BLaER1 treated with 17β-estradiol and CSF1 and Interleukin-3, amounts not matched to agents 10 nM and 100 nM (cell line): ENCODE data around the gene PCNX2.
"Not testable (repeated sequence)": the region's sequence is repeated elsewhere in the genome, so short reads cannot be mapped to it uniquely, and the experiment has no call there.

Experiments used
- H3K27ac ChIP-seq, 11 experiments: shearing (Covaris generic); formaldehyde crosslinking; 2 replicates each; pipeline ENCODE4 v1.8.1; 2022
- H3K27me3 ChIP-seq, 11 experiments: shearing (Covaris generic); formaldehyde crosslinking; 2 replicates each; pipeline ENCODE4 v1.8.1; 2022
- H3K36me3 ChIP-seq, 11 experiments: shearing (Covaris generic); formaldehyde crosslinking; 2 replicates each; pipeline ENCODE4 v1.8.1; 2022
- H3K4me1 ChIP-seq, 10 experiments: shearing (Covaris generic); formaldehyde crosslinking; 2 replicates each; pipeline ENCODE4 v1.8.1; 2022
- H3K4me2 ChIP-seq, 11 experiments: shearing (Covaris generic); formaldehyde crosslinking; 2 replicates each; pipeline ENCODE4 v1.8.1; 2022
- H3K4me3 ChIP-seq, 10 experiments: shearing (Covaris generic); formaldehyde crosslinking; 2 replicates each; pipeline ENCODE4 v1.8.1; 2022
- H3K9ac ChIP-seq, 11 experiments: shearing (Covaris generic); formaldehyde crosslinking; 2 replicates each; pipeline ENCODE4 v1.8.1; 2022
- H3K9me3 ChIP-seq, 11 experiments: shearing (Covaris generic); formaldehyde crosslinking; replicated peaks in 1 of 11; 2 replicates each; pipeline ENCODE4 v1.8.1; 2022
- H4K20me1 ChIP-seq, 11 experiments: shearing (Covaris generic); formaldehyde crosslinking; 2 replicates each; pipeline ENCODE4 v1.8.1; 2022
- Cebpa-rat ChIP-seq, 11 experiments: shearing (Covaris generic); IDR thresholded peaks; 2 replicates each; pipeline ENCODE4 v1.8.1; 2022

PCNX2 gene

DNA sequence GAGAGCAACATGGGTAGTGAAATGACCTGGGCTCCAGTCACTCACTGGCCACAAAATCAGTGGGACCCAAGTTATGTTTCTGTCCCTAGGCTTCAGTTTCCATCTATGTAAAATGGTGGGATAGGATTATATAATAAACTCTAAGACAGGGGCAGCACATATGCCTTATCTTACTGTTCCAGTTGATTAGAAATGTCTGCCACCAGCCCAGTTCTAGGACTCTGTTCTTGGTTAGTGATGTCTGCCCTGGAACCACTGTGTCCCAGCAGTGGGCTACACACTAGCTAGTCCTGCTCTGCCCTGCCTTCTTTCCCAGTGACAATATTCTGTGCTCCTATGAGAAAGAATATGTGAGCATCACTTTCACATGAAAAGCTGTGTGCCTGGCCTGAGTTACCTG lies 138.3 kb downstream of the PCNX2 start:
- Histone ChIP-seq H3K27ac (no peak overlapping the region), H3K4me2 (no peak overlapping the region), H3K9ac (no peak overlapping the region), H3K9me3 (no peaks in the 10 kb centered on the region), H3K36me3 (peaks cover 0 to 19% (median 0%) of the 10 kb centered on the region in 11 experiments; a peak in 4 of 22 replicates), H4K20me1 (no peaks in the 10 kb centered on the region), H3K4me3 (no peak overlapping the region), H3K27me3 (no peaks in the 10 kb centered on the region), H3K4me1 (peaks cover 0 to 19% (median 0%) of the 10 kb centered on the region in 10 experiments; a peak in 3 of 20 replicates)
- no peak for TF ChIP-seq Cebpa-rat (IDR thresholded peaks at IDR 0.05)

DNA sequence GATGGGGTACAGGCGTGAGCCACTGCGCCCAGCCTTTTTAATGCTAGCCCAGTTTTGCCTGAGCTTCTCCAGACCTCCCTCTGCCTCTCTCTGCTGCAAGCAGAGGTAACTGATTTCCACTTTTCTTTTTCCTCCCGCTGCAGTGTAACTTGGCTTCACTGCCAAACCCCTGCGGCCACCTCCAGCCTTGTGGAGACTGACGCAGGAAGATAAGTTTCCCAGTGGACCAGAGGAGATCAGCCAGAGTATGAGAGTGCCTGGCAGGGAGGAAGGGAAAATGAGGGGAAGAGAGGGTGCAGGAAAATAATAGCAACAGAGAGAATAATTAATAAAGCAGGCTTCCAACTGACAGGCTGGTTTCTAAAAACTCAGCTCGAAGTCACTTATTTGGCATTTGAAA lies 143.7 kb downstream of the PCNX2 start:
- Histone ChIP-seq H4K20me1 (no peaks in the 10 kb centered on the region), H3K27me3 (no peaks in the 10 kb centered on the region), H3K4me1 (peaks cover 0 to 12% (median 0%) of the 10 kb centered on the region in 10 experiments; a peak in 2 of 20 replicates), H3K4me2 (no peak overlapping the region), H3K9ac (no peak overlapping the region), H3K27ac (no peak overlapping the region), H3K4me3 (no peak overlapping the region), H3K36me3 (no peaks in the 10 kb centered on the region; a peak in 1 of 22 replicates), H3K9me3 (no peaks in the 10 kb centered on the region)
- no peak for TF ChIP-seq Cebpa-rat (IDR thresholded peaks at IDR 0.05)

DNA sequence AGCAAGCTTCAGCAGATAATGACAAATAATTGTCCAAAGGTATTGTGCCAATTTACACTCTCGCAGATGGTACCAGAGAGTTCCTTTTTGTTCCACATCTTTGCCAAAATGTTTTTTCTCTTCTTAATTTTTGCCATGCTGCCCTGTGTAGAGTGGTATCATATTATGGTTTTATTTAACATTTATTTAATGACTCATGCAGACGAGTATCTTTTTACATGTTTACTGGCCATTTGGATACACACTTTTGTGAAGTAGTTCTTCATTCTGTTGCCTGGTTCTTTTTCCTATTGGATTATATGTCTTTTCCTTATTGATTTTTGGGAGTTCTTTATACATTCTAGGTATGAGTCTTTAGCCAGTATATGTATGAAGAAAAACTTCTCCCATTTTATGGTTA lies 151.1 kb downstream of the PCNX2 start:
- TF ChIP-seq Cebpa-rat (IDR thresholded peaks at IDR 0.05) = no peak
- H3K36me3 ChIP-seq = peaks cover 0 to 4% (median 0%) of the 10 kb centered on the region in 11 experiments; a peak in 1 of 22 replicates
- H3K9me3 ChIP-seq = no peaks in the 10 kb centered on the region
- H3K4me1 ChIP-seq = no peaks in the 10 kb centered on the region; a peak in 2 of 20 replicates
- no peaks in the 10 kb centered on the region for H4K20me1 ChIP-seq
- no peaks in the 10 kb centered on the region for H3K27me3 ChIP-seq
- no peak overlapping the region for H3K9ac ChIP-seq
- H3K27ac ChIP-seq = no peak overlapping the region
- no peak overlapping the region for H3K4me2 ChIP-seq
- no peak overlapping the region for H3K4me3 ChIP-seq

DNA sequence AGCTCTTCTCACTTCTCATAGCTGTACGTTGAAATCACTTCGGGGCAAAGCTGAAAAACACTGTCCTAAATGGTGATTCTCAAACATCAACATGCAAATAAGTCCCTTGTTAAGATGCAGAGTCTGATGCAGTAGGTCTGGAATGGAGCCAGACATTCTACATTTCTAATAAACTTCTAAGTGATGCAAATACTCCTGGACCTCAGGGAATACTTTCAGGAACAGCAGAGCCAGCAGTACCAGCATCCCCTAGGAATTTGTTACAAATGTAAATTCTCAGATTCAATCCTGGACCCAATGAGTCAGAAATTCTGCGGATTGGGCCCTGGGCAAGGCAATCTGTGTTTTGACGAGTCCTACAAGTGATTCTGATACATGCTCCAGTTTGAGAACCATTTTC lies 152.3 kb downstream of the PCNX2 start:
- no peak overlapping the region for H3K9ac ChIP-seq
- no peak overlapping the region for H3K4me2 ChIP-seq
- H3K4me3 ChIP-seq = no peak overlapping the region
- H3K27ac ChIP-seq = no peak overlapping the region
- H3K36me3 ChIP-seq = peaks cover 0 to 4% (median 0%) of the 10 kb centered on the region in 11 experiments; a peak in 1 of 22 replicates
- TF ChIP-seq Cebpa-rat (IDR thresholded peaks at IDR 0.05) = no peak
- no peaks in the 10 kb centered on the region for H3K9me3 ChIP-seq
- no peaks in the 10 kb centered on the region; a peak in 2 of 20 replicates for H3K4me1 ChIP-seq
- H3K27me3 ChIP-seq = 0 out of 22 replicates have a peak, but pooled peaks cover 0 to 10% (median 0%) of the 10 kb centered on the region in 11 experiments
- H4K20me1 ChIP-seq = no peaks in the 10 kb centered on the region

DNA sequence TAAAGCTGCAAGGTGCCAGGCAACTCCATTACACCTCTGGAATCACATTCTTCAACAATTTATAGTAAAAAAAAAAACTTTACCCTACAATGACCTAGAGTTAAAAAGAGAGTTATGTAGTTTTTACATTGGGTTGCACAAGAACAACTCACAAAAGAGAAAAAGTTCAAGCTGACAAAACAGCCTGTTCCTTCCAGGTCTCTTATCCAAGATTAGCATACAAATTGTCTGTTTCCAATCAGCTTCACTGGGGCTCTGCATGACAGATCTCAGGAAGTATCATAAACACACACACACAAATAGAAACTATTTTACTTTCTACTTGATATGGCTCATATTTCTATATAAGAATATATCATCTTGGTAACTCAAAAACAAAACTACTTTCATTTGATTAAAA lies 154.6 kb downstream of the PCNX2 start:
- Histone ChIP-seq H3K4me3 (no peak overlapping the region), H3K27me3 (0 out of 22 replicates have a peak, but pooled peaks cover 0 to 12% (median 0%) of the 10 kb centered on the region in 11 experiments), H3K27ac (no peak overlapping the region), H3K36me3 (peaks cover 0 to 12% (median 0%) of the 10 kb centered on the region in 11 experiments; a peak in 1 of 22 replicates), H3K9ac (no peak overlapping the region), H3K9me3 (no peaks in the 10 kb centered on the region), H3K4me1 (no peaks in the 10 kb centered on the region; a peak in 2 of 20 replicates), H3K4me2 (peak overlapping the region in 1 of 11 experiments; percentile 1; a peak in 2 of 22 replicates), H4K20me1 (no peaks in the 10 kb centered on the region)
- no peak for TF ChIP-seq Cebpa-rat (IDR thresholded peaks at IDR 0.05)

DNA sequence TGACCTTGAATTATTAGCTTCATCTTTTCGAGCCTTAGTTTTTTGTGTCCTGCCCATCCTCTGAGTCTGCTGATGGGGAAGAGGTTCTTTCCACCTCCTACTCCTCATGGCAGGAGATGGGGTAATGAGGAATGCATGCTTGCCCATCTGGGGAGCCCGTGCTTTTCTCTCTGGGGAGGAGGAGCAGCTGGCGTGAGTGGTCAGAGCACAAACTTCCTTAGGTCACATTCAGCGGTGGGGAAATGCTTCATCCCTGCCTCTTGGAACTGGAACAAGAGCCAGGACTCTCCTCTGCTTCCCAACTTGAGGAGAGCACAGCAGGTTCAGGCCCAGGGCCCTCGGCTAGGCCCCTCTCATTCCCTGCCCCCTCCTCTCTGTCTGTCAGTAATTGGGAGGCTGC lies 155.0 kb downstream of the PCNX2 start:
- Histone ChIP-seq H3K27me3 (0 out of 22 replicates have a peak, but pooled peaks cover 0 to 12% (median 0%) of the 10 kb centered on the region in 11 experiments), H3K36me3 (peaks cover 0 to 8% (median 0%) of the 10 kb centered on the region in 11 experiments; a peak in 1 of 22 replicates), H3K27ac (no peak overlapping the region), H3K4me2 (no peak overlapping the region; a peak in 1 of 22 replicates), H3K9me3 (no peaks in the 10 kb centered on the region), H3K4me1 (no peaks in the 10 kb centered on the region; a peak in 2 of 20 replicates), H3K4me3 (no peak overlapping the region), H3K9ac (no peak overlapping the region), H4K20me1 (no peaks in the 10 kb centered on the region)
- TF ChIP-seq Cebpa-rat (IDR thresholded peaks at IDR 0.05) = no peak

DNA sequence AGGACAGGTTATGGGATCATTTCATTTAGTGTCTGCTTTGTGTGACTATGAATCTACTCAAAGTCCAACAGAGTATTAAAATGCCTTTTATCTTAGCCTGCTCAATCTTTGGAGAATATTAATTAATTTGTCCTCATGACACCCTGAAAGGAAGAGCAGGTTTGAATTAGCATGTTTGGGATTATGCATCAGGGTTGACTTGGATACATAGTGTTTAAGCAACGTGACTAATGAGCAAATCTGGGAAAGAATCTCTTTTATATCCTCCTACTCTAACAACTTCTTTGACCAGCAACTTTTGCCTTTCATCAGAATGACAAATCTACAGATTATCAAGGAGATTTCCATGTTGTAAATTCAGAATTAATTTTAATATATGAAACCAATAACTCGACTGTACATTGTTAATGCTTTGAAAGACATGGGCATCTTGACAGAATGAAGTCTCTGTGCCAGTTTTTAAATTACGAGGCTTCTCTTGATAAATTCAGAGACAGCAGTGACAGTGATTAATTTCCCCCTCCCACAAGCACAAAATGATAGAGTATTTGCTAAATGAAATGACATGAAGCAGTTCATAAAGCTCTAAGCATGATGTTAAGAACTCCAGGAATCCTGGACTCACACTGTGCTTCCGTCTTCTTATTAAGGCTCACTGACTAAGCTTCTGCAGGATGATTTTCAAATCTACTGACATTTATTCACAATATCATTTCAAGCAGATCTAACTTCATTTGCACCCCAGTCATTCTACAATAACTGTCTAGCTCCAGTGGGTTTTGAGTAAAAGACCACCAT lies 156.5 kb downstream of the PCNX2 start:
- Histone ChIP-seq H3K27ac (no peak overlapping the region), H3K36me3 (peaks cover 0 to 8% (median 0%) of the 10 kb centered on the region in 11 experiments; a peak in 1 of 22 replicates), H4K20me1 (no peaks in the 10 kb centered on the region), H3K9ac (no peak overlapping the region), H3K4me3 (no peak overlapping the region), H3K27me3 (0 out of 22 replicates have a peak, but pooled peaks cover 0 to 12% (median 0%) of the 10 kb centered on the region in 11 experiments), H3K4me2 (no peak overlapping the region; a peak in 1 of 22 replicates), H3K9me3 (no peaks in the 10 kb centered on the region), H3K4me1 (no peaks in the 10 kb centered on the region; a peak in 2 of 20 replicates)
- no peak for TF ChIP-seq Cebpa-rat (IDR thresholded peaks at IDR 0.05)

DNA sequence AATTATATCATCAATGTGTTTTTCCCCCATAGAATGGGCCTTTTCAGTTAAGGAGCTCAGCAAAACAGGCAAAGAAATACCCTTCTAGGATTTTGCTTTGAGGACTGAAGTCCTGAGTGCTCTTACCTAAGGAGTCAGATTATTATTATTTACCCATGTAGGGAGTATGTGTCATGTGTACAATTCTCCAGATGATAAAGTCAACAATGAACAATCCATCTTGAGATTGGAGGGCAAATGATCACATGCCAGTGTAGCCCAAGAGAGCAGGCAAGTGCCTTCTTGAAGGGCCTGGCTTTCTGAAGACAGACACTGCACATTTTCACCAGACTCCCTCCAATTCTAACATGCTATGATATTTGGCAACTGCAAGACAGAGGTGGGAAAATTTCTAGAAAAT lies 159.7 kb downstream of the PCNX2 start:
- Histone ChIP-seq H3K36me3 (peaks cover 0 to 16% (median 0%) of the 10 kb centered on the region in 11 experiments; a peak in 4 of 22 replicates), H3K27me3 (0 out of 22 replicates have a peak, but pooled peaks cover 0 to 12% (median 0%) of the 10 kb centered on the region in 11 experiments), H3K9ac (no peak overlapping the region), H3K4me1 (peaks cover 0 to 7% (median 5%) of the 10 kb centered on the region in 10 experiments; a peak in 15 of 20 replicates), H4K20me1 (no peaks in the 10 kb centered on the region), H3K27ac (no peak overlapping the region), H3K4me3 (no peak overlapping the region), H3K9me3 (no peaks in the 10 kb centered on the region), H3K4me2 (no peak overlapping the region)
- no peak for TF ChIP-seq Cebpa-rat (IDR thresholded peaks at IDR 0.05)

DNA sequence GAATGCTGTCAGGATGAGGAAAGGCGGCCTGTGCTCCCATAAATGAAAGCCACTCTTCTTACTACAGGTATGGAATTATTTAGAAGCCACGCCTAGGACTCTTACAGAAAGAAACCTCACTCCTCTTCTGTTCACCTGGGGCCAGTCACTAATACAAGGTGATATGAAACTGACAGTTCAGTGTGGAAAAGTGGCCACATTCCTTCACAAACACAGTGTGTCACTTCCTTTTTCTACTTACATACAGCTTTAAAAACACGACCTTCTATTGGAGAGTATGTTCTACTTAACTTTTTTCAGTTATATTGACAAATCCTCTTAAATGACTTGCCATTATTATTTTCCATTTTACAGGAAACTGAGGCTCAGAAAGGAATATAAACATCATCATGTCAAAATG lies 163.1 kb downstream of the PCNX2 start:
- Histone ChIP-seq H3K27ac (no peak overlapping the region), H3K4me1 (peaks cover 4 to 12% (median 9%) of the 10 kb centered on the region in 10 experiments; a peak in 17 of 20 replicates)
- no peak for TF ChIP-seq Cebpa-rat (IDR thresholded peaks at IDR 0.05)

DNA sequence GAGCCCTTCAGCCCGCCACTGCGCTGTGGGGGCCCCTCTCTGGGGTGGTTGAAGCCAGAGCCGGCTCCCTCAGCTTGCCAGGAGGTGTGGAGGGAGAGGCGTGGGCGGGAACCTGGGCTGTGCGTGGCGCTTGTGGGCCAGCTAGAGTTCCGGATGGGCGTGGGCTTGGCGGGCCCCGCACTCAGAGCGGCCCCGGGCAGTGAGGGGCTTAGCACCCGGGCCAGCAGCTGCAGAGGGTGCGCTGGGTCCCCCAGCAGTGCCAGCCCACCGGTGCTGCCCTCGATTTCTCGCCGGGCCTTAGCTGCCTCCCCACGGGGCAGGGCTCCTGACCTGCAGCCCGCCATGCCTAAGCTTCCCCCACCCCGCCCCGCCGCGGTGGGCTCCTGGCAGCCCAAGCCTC lies 166.5 kb downstream of the PCNX2 start:
- H3K27me3 ChIP-seq, H3K4me2 ChIP-seq, H3K27ac ChIP-seq, H4K20me1 ChIP-seq, H3K9ac ChIP-seq: not testable (repeated sequence)
- peaks cover 4 to 12% (median 9%) of the 10 kb centered on the region in 10 experiments; a peak in 17 of 20 replicates for H3K4me1 ChIP-seq
- H3K4me3 ChIP-seq = 0 out of 20 replicates have a peak overlapping the region, but pooled peaks of 1 of the 10 experiments have one; percentile 4
- H3K36me3 ChIP-seq = peaks cover 0 to 19% (median 4%) of the 10 kb centered on the region in 11 experiments; a peak in 9 of 22 replicates
- peaks cover 11 to 17% (median 15%) of the 10 kb centered on the region in 11 experiments for H3K9me3 ChIP-seq

More for the DNA sequence above, 163.1 kb downstream of the PCNX2 start:
- peaks cover 11 to 17% (median 15%) of the 10 kb centered on the region in 11 experiments for H3K9me3 ChIP-seq
- H3K9ac ChIP-seq = no peak overlapping the region
- H3K4me2 ChIP-seq = no peak overlapping the region
- peaks cover 0 to 27% (median 4%) of the 10 kb centered on the region in 11 experiments; a peak in 9 of 22 replicates for H3K36me3 ChIP-seq
- no peak overlapping the region for H3K4me3 ChIP-seq
- H3K27me3 ChIP-seq = no peaks in the 10 kb centered on the region
- H4K20me1 ChIP-seq = no peaks in the 10 kb centered on the region
